A549 (cell line): ENCODE measurements around the gene ME2. TPM values are rescaled to one million over a fixed set of nuclear protein-coding genes. Genes with fewer than 3 reads are reported as not detected.

Experiments used
- ATAC-seq, 2 experiments: fragments of 200-7000 bp in 1 of 2; fragments of >200 bp in 1 of 2; cut with Nextera tagmentation in 1 of 2; cut with Tn5 transposase in 1 of 2; 3 replicates each; pipeline versions ENCODE4 v1.8.0 to v1.9.1; 2018 to 2020; ENCODE audit warnings: mild to moderate bottlenecking in 1 of 2, moderate library complexity in 1 of 2
- CTCF ChIA-PET: fragments of 300-600 bp; sonication (Branson Sonifier 250); formaldehyde crosslinking; extraction: SDS; loops from one replicate; lab custom pipeline; 2021; ENCODE audit warnings: antibody characterized with exemption, inconsistent platforms; lab: Yijun Ruan, JAX
- POLR2A ChIA-PET: fragments of 350-600 bp; formaldehyde crosslinking; extraction: SDS; loops from one replicate; lab custom pipeline; 2021; ENCODE audit warnings: antibody characterized with exemption, inconsistent platforms; lab: Yijun Ruan, JAX
- DNase-seq, 2 experiments: peaks; one replicate each; pipeline versions ENCODE4 v3.0.0 to v3.0.0-alpha.2; 2011 to 2016; ENCODE audit warnings: low read depth in 1 of 2, low spot score in 1 of 2
- FAIRE-seq: peaks from 2 replicates; lab custom pipeline; 2011; peaks lifted over from hg19 to GRCh38; lab: Jason Lieb, UNC
- H3K27ac ChIP-seq, 2 experiments: fragments of >200 bp; sonication (Bioruptor Twin); formaldehyde crosslinking; 3 replicates each; pipeline ENCODE4 v1.5.1; 2016 to 2017
- H3K4me1 ChIP-seq: fragments of >200 bp; sonication (Bioruptor Twin); formaldehyde crosslinking; 3 replicates; pipeline ENCODE4 v1.6.1; 2016
- H3K4me2 ChIP-seq: fragments of >200 bp; sonication (Bioruptor Twin); formaldehyde crosslinking; 3 replicates; pipeline ENCODE4 v1.6.1; 2016
- H3K4me3 ChIP-seq: fragments of >200 bp; sonication (Bioruptor Twin); formaldehyde crosslinking; 3 replicates; pipeline ENCODE4 v1.5.1; 2016
- H3K9me3 ChIP-seq: fragments of >200 bp; sonication (Bioruptor Twin); formaldehyde crosslinking; 3 replicates; pipeline ENCODE4 v1.6.1; 2016
- ATOH8 ChIP-seq: fragments of 250-450 bp; sonication (Bioruptor Pico); IDR thresholded peaks from 2 replicates; pipeline ENCODE4 v1.5.0; 2020; ENCODE audit warnings: low read depth, mild to moderate bottlenecking, moderate library complexity
- CBX8 ChIP-seq: fragments of 200-600 bp; sonication (generic); IDR thresholded peaks from 2 replicates; pipeline ENCODE4 v1.6.1; 2016
- CHD2 ChIP-seq: fragments of 150-350 bp; IDR thresholded peaks from 2 replicates; pipeline ENCODE4 v1.6.1; 2014; ENCODE audit warnings: low read length; ENCODE audit not compliant: partially characterized antibody
- CHD4 ChIP-seq: fragments of 200-600 bp; sonication (generic); IDR thresholded peaks from 2 replicates; pipeline ENCODE4 v1.6.1; 2016; ENCODE audit warnings: antibody characterized with exemption, mild to moderate bottlenecking, borderline replicate concordance
- EHF ChIP-seq: fragments of 250-450 bp; sonication (Bioruptor Pico); IDR thresholded peaks from 2 replicates; pipeline ENCODE4 v1.5.0; 2020; ENCODE audit warnings: mild to moderate bottlenecking
- FOXS1 ChIP-seq: fragments of 250-450 bp; sonication (Bioruptor Pico); IDR thresholded peaks from 2 replicates; pipeline ENCODE4 v1.5.0; 2020; ENCODE audit warnings: mild to moderate bottlenecking, moderate library complexity
- HDAC2 ChIP-seq: fragments of 200-600 bp; sonication (generic); IDR thresholded peaks from 2 replicates; pipeline ENCODE4 v1.6.1; 2016
- HES2 ChIP-seq: fragments of >200 bp; sonication (Bioruptor Twin); formaldehyde crosslinking; IDR thresholded peaks from 2 replicates; pipeline ENCODE4 v1.6.1; 2016
- NPAS2 ChIP-seq: fragments of 250-450 bp; sonication (Bioruptor Pico); IDR thresholded peaks from 2 replicates; pipeline ENCODE4 v1.8.0; 2022; ENCODE audit warnings: mild to moderate bottlenecking, moderate library complexity, borderline replicate concordance
- PBX3 ChIP-seq: IDR thresholded peaks from 2 replicates; pipeline ENCODE4 v1.6.1; 2012
- POLR2AphosphoS2 ChIP-seq: conservative IDR thresholded peaks from 2 replicates; pipeline ENCODE4 v1.6.1; 2012; ENCODE audit warnings: low read length, improper control_type of control experiment, inconsistent platforms
- SREBF2 ChIP-seq: fragments of 450-650 bp; IDR thresholded peaks from 2 replicates; pipeline ENCODE4 v1.6.1; 2014; ENCODE audit warnings: mild to moderate bottlenecking, moderate library complexity
- TFCP2L1 ChIP-seq: fragments of 250-450 bp; sonication (Bioruptor Pico); IDR thresholded peaks from 2 replicates; pipeline ENCODE4 v1.5.0; 2021; ENCODE audit warnings: mild to moderate bottlenecking
- USF2 ChIP-seq: fragments of 450-650 bp; IDR thresholded peaks from 2 replicates; pipeline ENCODE4 v1.6.1; 2014; ENCODE audit warnings: antibody characterized with exemption
- ZC3H11A ChIP-seq: fragments of 450-650 bp; IDR thresholded peaks from 2 replicates; pipeline ENCODE4 v1.6.1; 2014; ENCODE audit warnings: antibody characterized with exemption, mild to moderate bottlenecking
- ZNF302 ChIP-seq: fragments of 250-450 bp; sonication (Bioruptor Pico); IDR thresholded peaks from 2 replicates; pipeline ENCODE4 v1.9.0; 2021; ENCODE audit warnings: inconsistent platforms, mild to moderate bottlenecking, moderate library complexity
- WGBS: methylation state at CpG from one replicate; pipeline ENCODE4 v1.1.6; 2017; ENCODE audit errors: missing lambda C conversion rate; 5-methylcytosine and 5-hydroxymethylcytosine counted together
- polyA plus RNA-seq, 4 experiments: library from polyadenylated mRNA; depleted of rRNA in 3 of 4; stranded (reverse); fragments of >200 nt; fragmentation: RNase III in 1 of 4; extraction: RNeasy Plus Mini Kit Qiagen cat#74134 plus additional on column Dnase treatment in 1 of 4; gene quantifications; 2 replicates in 3 of 4; 3 replicates in 1 of 4; pipeline ENCODE4 v1.2.3, GENCODE V29; 2011 to 2017
- TF ChIP-seq, protein P1 (sequence below): fragments of >200 bp; sonication (Bioruptor Twin); formaldehyde crosslinking; IDR thresholded peaks from 3 replicates; pipeline ENCODE4 v1.6.1; 2016

Gene ME2
- polyA plus RNA-seq, 2 of the 4 experiments (the other 2 are of a cell fraction): 46.8 to 88.0 TPM

GRCh38 chr18:50896093-50896492 is 17.2 kb downstream of the ME2 start (continued):
- TF ChIP-seq ATOH8: no peak
- TF ChIP-seq, protein P1, sequence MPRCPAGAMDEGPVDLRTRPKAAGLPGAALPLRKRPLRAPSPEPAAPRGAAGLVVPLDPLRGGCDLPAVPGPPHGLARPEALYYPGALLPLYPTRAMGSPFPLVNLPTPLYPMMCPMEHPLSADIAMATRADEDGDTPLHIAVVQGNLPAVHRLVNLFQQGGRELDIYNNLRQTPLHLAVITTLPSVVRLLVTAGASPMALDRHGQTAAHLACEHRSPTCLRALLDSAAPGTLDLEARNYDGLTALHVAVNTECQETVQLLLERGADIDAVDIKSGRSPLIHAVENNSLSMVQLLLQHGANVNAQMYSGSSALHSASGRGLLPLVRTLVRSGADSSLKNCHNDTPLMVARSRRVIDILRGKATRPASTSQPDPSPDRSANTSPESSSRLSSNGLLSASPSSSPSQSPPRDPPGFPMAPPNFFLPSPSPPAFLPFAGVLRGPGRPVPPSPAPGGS: no peak

DNA sequence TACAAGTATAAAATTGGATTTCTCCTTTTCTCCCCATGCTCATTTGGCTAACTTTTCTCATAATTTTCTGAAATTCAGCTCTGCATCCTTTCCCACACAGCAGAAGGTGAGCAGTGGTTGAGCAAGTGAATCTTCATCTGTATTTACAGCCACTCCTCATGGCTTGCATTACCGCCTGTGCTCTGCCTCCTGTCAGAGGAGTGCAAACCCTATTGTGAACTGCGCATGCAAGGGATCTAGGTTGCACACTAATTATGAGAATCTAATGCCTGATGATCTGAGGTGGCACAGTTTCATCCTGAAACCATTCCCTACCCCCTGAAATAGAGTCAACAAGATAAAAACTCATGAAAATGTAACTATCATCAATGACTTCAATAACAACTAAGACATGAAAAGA is 20.0 kb downstream of the ME2 start:
- Histone ChIP-seq H3K9me3 (no peaks in the 10 kb centered on the region), H3K4me3 (no peak overlapping the region), H3K27ac (no peak overlapping the region), H3K4me2 (no peak overlapping the region), H3K4me1 (no peaks in the 10 kb centered on the region)
- CTCF ChIA-PET: no interaction called here
- DNase-seq: no peak
- 96% methylated on average over 2 of the region's 2 CpGs for WGBS
- no peak for FAIRE-seq
- TF ChIP-seq POLR2AphosphoS2 (no peak), HES2 (no peak), ZNF302 (CRISPR knock-in tag) (no peak), CHD2 (no peak), ZC3H11A (no peak), SREBF2 (no peak)
- POLR2A ChIA-PET: no interaction called here
- no peak for ATAC-seq

- no peaks in the 10 kb centered on the region for H3K4me1 ChIP-seq
- DNase-seq: no peak
- WGBS: 11% methylated on average over 1 of the region's 1 CpG
- H3K4me2 ChIP-seq: no peak overlapping the region
- ATAC-seq: no peak
- H3K9me3 ChIP-seq: 0 out of 3 replicates have a peak, but pooled peaks cover 3% of the 10 kb centered on the region
- FAIRE-seq: no peak
- TF ChIP-seq HDAC2 (no peak), CHD2 (no peak), ATOH8 (no peak), ZNF302 (CRISPR knock-in tag) (no peak), TFCP2L1 (no peak), CHD4 (no peak), CBX8 (no peak), NPAS2 (CRISPR knock-in tag) (no peak), FOXS1 (CRISPR knock-in tag) (no peak), HES2 (no peak), USF2 (no peak), PBX3 (no peak), EHF (no peak)
- TF ChIP-seq, all 56 proteins: peak for 0
- Histone ChIP-seq H3K27ac (no peak overlapping the region), H3K4me3 (no peak overlapping the region)
- CTCF ChIA-PET: no interaction called here
- POLR2A ChIA-PET: no interaction called here
Observed at GRCh38 chr18:50902797-50903196, 23.9 kb downstream of the ME2 start.
